K562 (cell line): ENCODE data around the gene E2F3. TPM values are rescaled to one million over a fixed set of nuclear protein-coding genes. Genes with fewer than 3 reads are reported as not detected.

ENCODE experiments used
- CBFA2T3 ChIP-seq: fragments of 450-650 bp; IDR thresholded peaks from 2 replicates; pipeline ENCODE4 v1.6.1; 2017
- DPF2 ChIP-seq: fragments of 450-650 bp; IDR thresholded peaks from 2 replicates; pipeline ENCODE4 v1.6.1; 2016
- E2F3 ChIP-seq: fragments of 250-450 bp; sonication (Bioruptor Pico); IDR thresholded peaks from 2 replicates; pipeline ENCODE4 v1.4.0; 2020; ENCODE audit warnings: mild to moderate bottlenecking
- ERF ChIP-seq: fragments of 450-650 bp; formaldehyde crosslinking; IDR thresholded peaks from 2 replicates; pipeline ENCODE4 v1.4.0; 2020; ENCODE audit warnings: mild to moderate bottlenecking, mixed read lengths
- GTF2E2 ChIP-seq: fragments of 200-800 bp; sonication (Bioruptor generic); IDR thresholded peaks from 2 replicates; pipeline ENCODE4 v1.6.1; 2016; ENCODE audit warnings: missing genetic modification characterization, missing compliant biosample characterization
- JUN ChIP-seq, 2 experiments: sonication (generic) in 1 of 2; formaldehyde crosslinking in 1 of 2; IDR thresholded peaks; 2 replicates each; pipeline versions ENCODE4 v1.6.1 to v1.8.0; 2012 to 2022; ENCODE audit warnings: borderline replicate concordance in 2 of 2, mild to moderate bottlenecking in 2 of 2, improper control_type of control experiment in 1 of 2, low read depth in 1 of 2, low read length in 1 of 2, missing genetic modification reagents in 1 of 2
- MAFF ChIP-seq: IDR thresholded peaks from 2 replicates; pipeline ENCODE4 v1.6.1; 2012; ENCODE audit warnings: low read length, improper control_type of control experiment
- MAFK ChIP-seq: IDR thresholded peaks from 2 replicates; pipeline ENCODE4 v1.6.1; 2011; ENCODE audit warnings: low read length, improper control_type of control experiment
- NR2C1 ChIP-seq, 2 experiments: fragments of 450-650 bp; IDR thresholded peaks; 2 replicates each; pipeline ENCODE4 v1.6.1; 2017; ENCODE audit warnings: mild to moderate bottlenecking in 2 of 2, antibody characterized with exemption in 1 of 2, inconsistent platforms in 1 of 2, missing compliant biosample characterization in 1 of 2, missing genetic modification characterization in 1 of 2
- OTX1 ChIP-seq: fragments of 450-650 bp; formaldehyde crosslinking; IDR thresholded peaks from 2 replicates; pipeline ENCODE4 v1.4.0; 2022; ENCODE audit warnings: mild to moderate bottlenecking
- POLR2G ChIP-seq: fragments of 200-400 bp; formaldehyde crosslinking; IDR thresholded peaks from 2 replicates; pipeline ENCODE4 v1.6.1; 2017; ENCODE audit warnings: low read depth, mild to moderate bottlenecking, antibody characterized with exemption, low read length, moderate library complexity
- PRPF4 ChIP-seq: fragments of 200-400 bp; formaldehyde crosslinking; IDR thresholded peaks from one replicate; pipeline ENCODE4 v1.6.1; 2017; ENCODE audit warnings: low read length, low read depth, mild to moderate bottlenecking; ENCODE audit not compliant: insufficient read depth, poor library complexity, severe bottlenecking
- PTBP1 ChIP-seq: fragments of 200-400 bp; formaldehyde crosslinking; IDR thresholded peaks from 2 replicates; pipeline ENCODE4 v1.6.1; 2017; ENCODE audit warnings: low read depth, low read length
- RNF2 ChIP-seq: sonication (generic); IDR thresholded peaks from 2 replicates; pipeline ENCODE4 v1.6.1; 2016
- SNRNP70 ChIP-seq: fragments of 200-400 bp; formaldehyde crosslinking; optimal IDR thresholded peaks from 2 replicates; pipeline ENCODE3; 2017; ENCODE audit warnings: low read depth, low read length
- TCF7 ChIP-seq: sonication (generic); IDR thresholded peaks from 2 replicates; pipeline ENCODE4 v1.6.1; 2016; ENCODE audit warnings: antibody characterized with exemption, borderline replicate concordance
- TRIM28 ChIP-seq: fragments of 450-650 bp; IDR thresholded peaks from 2 replicates; pipeline ENCODE4 v1.6.1; 2017
- ZNF12 ChIP-seq: sonication (generic); formaldehyde crosslinking; IDR thresholded peaks from 2 replicates; pipeline ENCODE4 v1.4.0; 2020; ENCODE audit warnings: mild to moderate bottlenecking, missing genetic modification reagents
- ZNF644 ChIP-seq: fragments of 200-800 bp; sonication (Bioruptor generic); IDR thresholded peaks from 2 replicates; pipeline ENCODE4 v1.6.1; 2016; ENCODE audit warnings: low read depth, missing genetic modification characterization, missing compliant biosample characterization
- polyA plus RNA-seq, 8 experiments: library from polyadenylated mRNA; depleted of rRNA in 4 of 8; stranded (reverse) in 5 of 8; unstranded in 3 of 8; fragments of >200 nt; fragmentation: Nextera tagmentation in 2 of 8; fragmentation: Illumina TruSeq in 1 of 8; extraction: Ambion mirVana in 2 of 8; extraction: Trizol in 1 of 8; gene quantifications; 2 replicates each; pipeline versions ENCODE4 v1.2.1 to v1.2.3, GENCODE V29; 2011 to 2014; ENCODE audit warnings: inconsistent platforms in 1 of 8, missing spikeins in 1 of 8
- total RNA-seq, 7 experiments: library from RNA; depleted of rRNA in 6 of 7; stranded (reverse); fragments of >200 nt in 6 of 7; fragmentation: Illumina TruSeq in 2 of 7; extraction: Trizol in 2 of 7; gene quantifications; 2 replicates each; pipeline versions ENCODE4 v1.2.1 to v1.2.3, GENCODE V29; 2011 to 2021; ENCODE audit warnings: low replicate concordance in 1 of 7
- TF ChIP-seq, protein P1 (sequence below), 2 experiments: fragments of 150-350 bp in 1 of 2; IDR thresholded peaks; 2 replicates each; pipeline ENCODE4 v1.6.1; 2012 to 2016; ENCODE audit warnings: low read depth in 2 of 2, low read length in 2 of 2, mild to moderate bottlenecking in 1 of 2, moderate library complexity in 1 of 2
- TF ChIP-seq, protein P2 (sequence below): fragments of 450-650 bp; IDR thresholded peaks from 2 replicates; pipeline ENCODE4 v1.6.1; 2016; ENCODE audit warnings: borderline replicate concordance

Gene E2F3
- total and polyA plus RNA-seq, 9 of the 15 experiments (the other 6 are each of a cell fraction or from before 2014, with no cell fraction given) = 11.1 to 44.7 (median 27.2) TPM

DNA sequence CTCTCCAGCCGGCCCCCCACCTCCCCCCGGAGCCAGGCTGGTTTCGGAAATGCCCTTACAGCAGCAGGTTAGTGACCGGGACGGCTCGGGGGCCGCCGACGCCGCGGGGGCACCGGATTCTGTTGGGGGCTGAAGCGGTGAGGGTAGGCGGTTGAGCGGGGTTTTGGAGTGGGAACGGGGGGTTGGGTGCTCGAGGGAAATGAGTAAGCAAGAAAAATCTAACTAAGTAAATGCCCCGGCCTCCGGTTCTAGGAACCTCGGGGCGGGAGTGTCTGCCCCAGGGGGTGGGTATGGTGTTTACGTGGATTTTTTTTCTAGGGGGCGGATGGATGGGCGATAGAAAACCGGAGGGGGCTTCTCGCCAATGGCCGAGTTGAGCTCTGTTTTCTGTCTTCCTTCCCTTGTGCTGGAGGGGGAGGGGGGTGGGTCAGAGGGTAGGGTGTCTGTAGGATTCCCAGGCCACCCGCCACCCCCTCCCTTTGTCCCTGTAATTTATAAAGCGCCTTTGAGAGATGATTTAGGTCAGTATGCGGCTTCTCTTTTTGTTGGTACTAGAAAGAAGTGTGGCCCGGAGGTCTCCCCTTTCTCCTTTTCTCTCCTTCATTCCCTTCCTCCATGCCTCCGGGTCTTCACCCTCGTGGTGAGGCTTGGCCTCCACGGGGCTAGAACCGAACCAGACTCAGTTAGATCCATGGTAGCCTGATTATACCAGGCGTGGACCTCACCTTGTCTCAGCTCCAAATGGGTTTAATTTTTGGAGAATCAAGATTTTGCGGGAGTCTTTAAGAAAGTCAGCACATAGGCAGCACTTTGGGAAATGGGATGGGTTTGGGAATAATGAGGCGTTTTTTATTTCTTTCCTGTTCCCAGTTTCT is 2.3 kb downstream of the E2F3 start (continued):
- TF ChIP-seq, protein P1, sequence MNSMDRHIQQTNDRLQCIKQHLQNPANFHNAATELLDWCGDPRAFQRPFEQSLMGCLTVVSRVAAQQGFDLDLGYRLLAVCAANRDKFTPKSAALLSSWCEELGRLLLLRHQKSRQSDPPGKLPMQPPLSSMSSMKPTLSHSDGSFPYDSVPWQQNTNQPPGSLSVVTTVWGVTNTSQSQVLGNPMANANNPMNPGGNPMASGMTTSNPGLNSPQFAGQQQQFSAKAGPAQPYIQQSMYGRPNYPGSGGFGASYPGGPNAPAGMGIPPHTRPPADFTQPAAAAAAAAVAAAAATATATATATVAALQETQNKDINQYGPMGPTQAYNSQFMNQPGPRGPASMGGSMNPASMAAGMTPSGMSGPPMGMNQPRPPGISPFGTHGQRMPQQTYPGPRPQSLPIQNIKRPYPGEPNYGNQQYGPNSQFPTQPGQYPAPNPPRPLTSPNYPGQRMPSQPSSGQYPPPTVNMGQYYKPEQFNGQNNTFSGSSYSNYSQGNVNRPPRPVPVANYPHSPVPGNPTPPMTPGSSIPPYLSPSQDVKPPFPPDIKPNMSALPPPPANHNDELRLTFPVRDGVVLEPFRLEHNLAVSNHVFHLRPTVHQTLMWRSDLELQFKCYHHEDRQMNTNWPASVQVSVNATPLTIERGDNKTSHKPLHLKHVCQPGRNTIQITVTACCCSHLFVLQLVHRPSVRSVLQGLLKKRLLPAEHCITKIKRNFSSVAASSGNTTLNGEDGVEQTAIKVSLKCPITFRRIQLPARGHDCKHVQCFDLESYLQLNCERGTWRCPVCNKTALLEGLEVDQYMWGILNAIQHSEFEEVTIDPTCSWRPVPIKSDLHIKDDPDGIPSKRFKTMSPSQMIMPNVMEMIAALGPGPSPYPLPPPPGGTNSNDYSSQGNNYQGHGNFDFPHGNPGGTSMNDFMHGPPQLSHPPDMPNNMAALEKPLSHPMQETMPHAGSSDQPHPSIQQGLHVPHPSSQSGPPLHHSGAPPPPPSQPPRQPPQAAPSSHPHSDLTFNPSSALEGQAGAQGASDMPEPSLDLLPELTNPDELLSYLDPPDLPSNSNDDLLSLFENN (IDR thresholded peaks at IDR 0.05; ENCODE audit: low read depth in 2 of 2, low read length in 2 of 2) = peak in 1 of 2 experiments; percentile 8; a peak in 1 of 4 replicates
- TF ChIP-seq TCF7 = no peak
- peak; percentile 54 for TF ChIP-seq CBFA2T3
- peak; percentile 62; the same call in 1 of the 2 replicates for TF ChIP-seq GTF2E2 (tag)
- TF ChIP-seq TRIM28 = no peak
- TF ChIP-seq RNF2 = peak; percentile 45; the same call in 1 of the 2 replicates
- peak; percentile 87 for TF ChIP-seq POLR2G
- TF ChIP-seq JUN (IDR thresholded peaks at IDR 0.05; ENCODE audit: borderline replicate concordance, low read depth, low read length) = 0 out of 2 replicates have a peak, but pooled peaks have one; percentile 4
- TF ChIP-seq JUN (CRISPR knock-in tag; IDR thresholded peaks at IDR 0.05; ENCODE audit: borderline replicate concordance) = 0 out of 2 replicates have a peak, but pooled peaks have one; percentile 36
- TF ChIP-seq OTX1 = 0 out of 2 replicates have a peak, but pooled peaks have one; percentile 29
- TF ChIP-seq ERF (CRISPR knock-in tag) = peak; percentile 44; the same call in 1 of the 2 replicates
- peak; percentile 49; the same call in 1 of the 2 replicates for TF ChIP-seq MAFK
- TF ChIP-seq PRPF4 = no peak
- TF ChIP-seq E2F3 (CRISPR knock-in tag) = no peak
- 0 out of 2 replicates have a peak, but pooled peaks have one; percentile 55 for TF ChIP-seq PTBP1
- TF ChIP-seq SNRNP70 = no peak
- TF ChIP-seq ZNF644 (tag) = peak; percentile 60; the same call in 1 of the 2 replicates
- TF ChIP-seq NR2C1 (IDR thresholded peaks at IDR 0.05) = peak; percentile 41; the same call in 1 of the 2 replicates
- peak; percentile 40; the same call in 1 of the 2 replicates for TF ChIP-seq NR2C1 (tag; IDR thresholded peaks at IDR 0.05)
- peak; percentile 46; the same call in 1 of the 2 replicates for TF ChIP-seq MAFF
- TF ChIP-seq ZNF12 (CRISPR knock-in tag) = peak; percentile 67; the same call in 1 of the 2 replicates
- TF ChIP-seq, protein P2, sequence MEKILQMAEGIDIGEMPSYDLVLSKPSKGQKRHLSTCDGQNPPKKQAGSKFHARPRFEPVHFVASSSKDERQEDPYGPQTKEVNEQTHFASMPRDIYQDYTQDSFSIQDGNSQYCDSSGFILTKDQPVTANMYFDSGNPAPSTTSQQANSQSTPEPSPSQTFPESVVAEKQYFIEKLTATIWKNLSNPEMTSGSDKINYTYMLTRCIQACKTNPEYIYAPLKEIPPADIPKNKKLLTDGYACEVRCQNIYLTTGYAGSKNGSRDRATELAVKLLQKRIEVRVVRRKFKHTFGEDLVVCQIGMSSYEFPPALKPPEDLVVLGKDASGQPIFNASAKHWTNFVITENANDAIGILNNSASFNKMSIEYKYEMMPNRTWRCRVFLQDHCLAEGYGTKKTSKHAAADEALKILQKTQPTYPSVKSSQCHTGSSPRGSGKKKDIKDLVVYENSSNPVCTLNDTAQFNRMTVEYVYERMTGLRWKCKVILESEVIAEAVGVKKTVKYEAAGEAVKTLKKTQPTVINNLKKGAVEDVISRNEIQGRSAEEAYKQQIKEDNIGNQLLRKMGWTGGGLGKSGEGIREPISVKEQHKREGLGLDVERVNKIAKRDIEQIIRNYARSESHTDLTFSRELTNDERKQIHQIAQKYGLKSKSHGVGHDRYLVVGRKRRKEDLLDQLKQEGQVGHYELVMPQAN = peak; percentile 44; the same call in 1 of the 2 replicates
- peak; percentile 52 for TF ChIP-seq DPF2
